SK-N-SH (cell line): Measurements from ENCODE around the gene LTBP1. TPM values are rescaled to one million over a fixed set of nuclear protein-coding genes. Genes with fewer than 3 reads are reported as not detected.
A peak's percentile ranks its signal among the peaks of the same experiment; 100 is the strongest.

Source experiments
- CTCF ChIA-PET: fragments of 300-600, 350-600 bp; formaldehyde crosslinking; extraction: SDS; loops from one replicate; lab custom pipeline; 2021; lab: Yijun Ruan, JAX
- POLR2A ChIA-PET: fragments of 350-600 bp; sonication (Branson Sonifier 250); formaldehyde crosslinking; extraction: SDS; loops from one replicate; lab custom pipeline; 2020; ENCODE audit warnings: antibody characterized with exemption, inconsistent platforms; lab: Yijun Ruan, JAX
- DNase-seq: peaks from one replicate; pipeline ENCODE4 v3.0.0; 2012
- H2AFZ ChIP-seq: fragments of 200-600 bp; sonication (generic); 2 replicates; pipeline ENCODE4 v1.8.1; 2016; ENCODE audit warnings: antibody characterized with exemption, mild to moderate bottlenecking, low read depth
- H3F3A ChIP-seq: fragments of 200-600 bp; sonication (generic); replicated peaks from 2 replicates; pipeline ENCODE3; 2016; ENCODE audit warnings: antibody characterized with exemption, mild to moderate bottlenecking; ENCODE audit not compliant: insufficient read depth
- H3K27ac ChIP-seq, 2 experiments: fragments of 200-500 bp in 1 of 2; fragments of 200-600 bp in 1 of 2; sonication (Bioruptor generic) in 1 of 2; sonication (generic), shearing (Covaris generic) in 1 of 2; 2 replicates each; pipeline versions ENCODE4 v1.5.1 to v1.6.1; 2014 to 2016; ENCODE audit warnings: low read depth in 2 of 2, inconsistent platforms in 1 of 2, low read length in 1 of 2, mild to moderate bottlenecking in 1 of 2, mixed read lengths in 1 of 2
- H3K27me3 ChIP-seq: fragments of 200-600 bp; sonication (generic), shearing (Covaris generic); 2 replicates; pipeline ENCODE4 v1.6.1; 2016; ENCODE audit warnings: mixed run types; ENCODE audit not compliant: insufficient read depth
- H3K36me3 ChIP-seq, 2 experiments: fragments of 200-500 bp in 1 of 2; fragments of 200-600 bp in 1 of 2; sonication (Bioruptor generic) in 1 of 2; sonication (generic) in 1 of 2; replicated peaks in 1 of 2; 2 replicates each; pipeline versions ENCODE3 to v1.5.1; 2014 to 2016; ENCODE audit warnings: low read length in 1 of 2, mild to moderate bottlenecking in 1 of 2; ENCODE audit not compliant: insufficient read depth in 2 of 2, control insufficient read depth in 1 of 2
- H3K4me1 ChIP-seq, 2 experiments: fragments of 200-500 bp in 1 of 2; fragments of 200-600 bp in 1 of 2; sonication (Bioruptor generic) in 1 of 2; sonication (generic), shearing (Covaris generic) in 1 of 2; 2 replicates each; pipeline versions ENCODE4 v1.5.1 to v1.6.1; 2014 to 2016; ENCODE audit warnings: low read depth in 1 of 2, low read length in 1 of 2, mixed run types in 1 of 2; ENCODE audit not compliant: insufficient read depth in 2 of 2, control insufficient read depth in 1 of 2
- H3K4me2 ChIP-seq: fragments of 200-600 bp; sonication (generic), shearing (Covaris generic); 2 replicates; pipeline ENCODE4 v1.6.1; 2017; ENCODE audit warnings: mixed run types
- H3K4me3 ChIP-seq, 2 experiments: fragments of 200-500 bp in 1 of 2; fragments of 200-600 bp in 1 of 2; sonication (Bioruptor generic) in 1 of 2; sonication (generic), shearing (Covaris generic) in 1 of 2; 2 replicates each; pipeline versions ENCODE4 v1.5.1 to v1.8.1; 2014 to 2016; ENCODE audit warnings: low read depth in 2 of 2, inconsistent platforms in 1 of 2, low read length in 1 of 2, mild to moderate bottlenecking in 1 of 2, mixed read lengths in 1 of 2, moderate library complexity in 1 of 2
- H3K79me2 ChIP-seq: fragments of 200-600 bp; sonication (generic); 2 replicates; pipeline ENCODE4 v1.8.1; 2017; ENCODE audit warnings: mild to moderate bottlenecking; ENCODE audit not compliant: insufficient read depth
- H3K9ac ChIP-seq: fragments of 200-600 bp; sonication (generic); 2 replicates; pipeline ENCODE4 v1.6.1; 2017; ENCODE audit warnings: mixed run types
- H3K9me2 ChIP-seq: fragments of 200-600 bp; sonication (generic); 2 replicates; pipeline ENCODE4 v1.6.1; 2017; ENCODE audit warnings: mixed run types
- H3K9me3 ChIP-seq: fragments of 200-600 bp; sonication (generic); 2 replicates; pipeline ENCODE4 v1.6.1; 2017; ENCODE audit warnings: mixed run types, mild to moderate bottlenecking, moderate library complexity
- H4K20me1 ChIP-seq: fragments of 200-600 bp; sonication (generic); 2 replicates; pipeline ENCODE4 v1.6.1; 2017; ENCODE audit warnings: mild to moderate bottlenecking, mixed run types; ENCODE audit not compliant: insufficient read depth
- CHD2 ChIP-seq: fragments of 150-350 bp; IDR thresholded peaks from 2 replicates; pipeline ENCODE4 v1.6.1; 2018; ENCODE audit warnings: low read length; ENCODE audit not compliant: partially characterized antibody
- EP300 ChIP-seq, 2 experiments: IDR thresholded peaks; 2 replicates each; pipeline versions ENCODE4 v1.4.0 to v1.6.1; 2012; ENCODE audit warnings: borderline replicate concordance in 1 of 2, low read depth in 1 of 2, low read length in 1 of 2
- EZH2phosphoT487 ChIP-seq: fragments of 200-600 bp; sonication (generic); IDR thresholded peaks from 2 replicates; pipeline ENCODE4 v1.6.1; 2017; ENCODE audit warnings: low read depth, mixed run types, mild to moderate bottlenecking, antibody characterized with exemption, moderate library complexity, borderline replicate concordance
- FOSL2 ChIP-seq: IDR thresholded peaks from 2 replicates; pipeline ENCODE4 v1.4.0; 2012; ENCODE audit warnings: low read depth, mild to moderate bottlenecking, moderate library complexity, borderline replicate concordance
- FOXJ3 ChIP-seq: sonication (generic); formaldehyde crosslinking; IDR thresholded peaks from 2 replicates; pipeline ENCODE4 v1.5.1; 2020; ENCODE audit warnings: mild to moderate bottlenecking, missing genetic modification reagents
- GABPA ChIP-seq: IDR thresholded peaks from 2 replicates; pipeline ENCODE4 v1.4.0; 2012; ENCODE audit warnings: low read depth, mild to moderate bottlenecking
- GATA2 ChIP-seq: sonication (generic); formaldehyde crosslinking; IDR thresholded peaks from 2 replicates; pipeline ENCODE4 v1.5.0; 2020; ENCODE audit warnings: mild to moderate bottlenecking, missing genetic modification reagents
- JUND ChIP-seq: IDR thresholded peaks from 2 replicates; pipeline ENCODE4 v1.4.0; 2012
- MEF2A ChIP-seq: IDR thresholded peaks from 2 replicates; pipeline ENCODE4 v1.4.0; 2012; ENCODE audit warnings: low read depth, borderline replicate concordance
- MXI1 ChIP-seq: IDR thresholded peaks from 2 replicates; pipeline ENCODE4 v1.6.1; 2012; ENCODE audit warnings: mild to moderate bottlenecking, low read depth, low read length, improper control_type of control experiment
- NFIC ChIP-seq: IDR thresholded peaks from 2 replicates; pipeline ENCODE4 v1.4.0; 2012; ENCODE audit warnings: borderline replicate concordance
- POLR2AphosphoS5 ChIP-seq: IDR thresholded peaks from 2 replicates; pipeline ENCODE4 v1.6.1; 2012; ENCODE audit warnings: low read depth, low read length
- RFX5 ChIP-seq: IDR thresholded peaks from 2 replicates; pipeline ENCODE4 v1.6.1; 2012; ENCODE audit warnings: mild to moderate bottlenecking, improper control_type of control experiment, low read length
- RXRA ChIP-seq: IDR thresholded peaks from 2 replicates; pipeline ENCODE4 v1.4.0; 2012; ENCODE audit warnings: low read depth, mild to moderate bottlenecking, borderline replicate concordance
- SMC3 ChIP-seq: IDR thresholded peaks from 2 replicates; pipeline ENCODE4 v1.6.1; 2012; ENCODE audit warnings: low read depth, low read length, improper control_type of control experiment
- TAF1 ChIP-seq: IDR thresholded peaks from 2 replicates; pipeline ENCODE4 v1.6.1; 2012; ENCODE audit warnings: low read depth, mild to moderate bottlenecking, low read length, moderate library complexity, borderline replicate concordance
- TCF12 ChIP-seq: IDR thresholded peaks from 2 replicates; pipeline ENCODE4 v1.4.0; 2012
- TEAD4 ChIP-seq: IDR thresholded peaks from 2 replicates; pipeline ENCODE4 v1.4.0; 2012; ENCODE audit warnings: mild to moderate bottlenecking, borderline replicate concordance; ENCODE audit not compliant: insufficient read depth
- YY1 ChIP-seq: IDR thresholded peaks from 2 replicates; pipeline ENCODE4 v1.4.0; 2012; ENCODE audit warnings: low read depth, mild to moderate bottlenecking
- WGBS: methylation state at CpG from one replicate; pipeline ENCODE4 v1.1.6; 2017; ENCODE audit warnings: low lambda C conversion rate; 5-methylcytosine and 5-hydroxymethylcytosine counted together
- polyA plus RNA-seq, 3 experiments: library from polyadenylated mRNA; depleted of rRNA; stranded (reverse); fragments of >200 nt; gene quantifications; 2 replicates each; pipeline ENCODE4 v1.2.3, GENCODE V29; 2012
- TF ChIP-seq, protein P1 (sequence below): IDR thresholded peaks from 2 replicates; pipeline ENCODE4 v1.4.0; 2012; ENCODE audit warnings: low read depth, borderline replicate concordance
- TF ChIP-seq, protein P2 (sequence below): IDR thresholded peaks from 2 replicates; pipeline ENCODE4; 2012
- TF ChIP-seq, protein P3 (sequence below): fragments of 150-350 bp; IDR thresholded peaks from 2 replicates; pipeline ENCODE4 v1.6.1; 2016; ENCODE audit warnings: mild to moderate bottlenecking, low read depth, low read length
- TF ChIP-seq, protein P4 (sequence below): IDR thresholded peaks from 2 replicates; pipeline ENCODE4 v1.4.0; 2012; ENCODE audit warnings: low read depth

Gene LTBP1
- polyA plus RNA-seq, 1 of the 3 experiments (the other 2 are of a cell fraction) = 467 TPM

DNA sequence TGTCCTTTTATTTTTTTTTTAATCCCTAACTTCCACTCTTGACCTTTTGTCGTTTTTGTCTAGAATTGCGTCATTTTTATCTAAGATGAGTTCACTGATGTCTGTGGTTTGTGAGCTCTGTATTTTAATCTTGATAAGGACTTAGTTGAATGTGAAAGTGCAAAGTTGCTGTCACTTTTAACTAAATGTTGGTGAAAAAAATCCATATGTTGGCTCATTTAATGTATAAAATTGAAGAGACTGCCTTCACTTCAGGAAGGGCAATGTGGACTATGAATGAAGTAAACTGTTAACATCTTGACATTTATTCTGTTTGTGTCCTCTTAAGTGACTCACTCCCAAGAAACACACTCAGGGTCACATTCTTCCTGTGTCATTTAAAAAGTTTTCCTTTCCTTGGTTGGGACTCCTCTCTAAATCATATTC lies 273.1 kb downstream of the LTBP1 start:
- POLR2A ChIA-PET = no interaction called here
- no peaks in the 10 kb centered on the region for H3K27me3 ChIP-seq
- peak overlapping the region; percentile 35; the same call in 1 of the 2 replicates for H3K9ac ChIP-seq
- H3K36me3 ChIP-seq = peaks cover 45 to 60% of the 10 kb centered on the region in 2 experiments
- H3K9me3 ChIP-seq = no peaks in the 10 kb centered on the region
- H4K20me1 ChIP-seq = no peaks in the 10 kb centered on the region
- H3K4me3 ChIP-seq = no peak overlapping the region
- H3K4me2 ChIP-seq = 0 out of 2 replicates have a peak overlapping the region, but pooled peaks have one; percentile 7
- TF ChIP-seq MEF2A = 0 out of 2 replicates have a peak, but pooled peaks have one; percentile 25
- peak; percentile 30; the same call in 1 of the 2 replicates for TF ChIP-seq FOSL2
- TF ChIP-seq, protein P1, sequence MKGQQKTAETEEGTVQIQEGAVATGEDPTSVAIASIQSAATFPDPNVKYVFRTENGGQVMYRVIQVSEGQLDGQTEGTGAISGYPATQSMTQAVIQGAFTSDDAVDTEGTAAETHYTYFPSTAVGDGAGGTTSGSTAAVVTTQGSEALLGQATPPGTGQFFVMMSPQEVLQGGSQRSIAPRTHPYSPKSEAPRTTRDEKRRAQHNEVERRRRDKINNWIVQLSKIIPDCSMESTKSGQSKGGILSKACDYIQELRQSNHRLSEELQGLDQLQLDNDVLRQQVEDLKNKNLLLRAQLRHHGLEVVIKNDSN = no peak
- TF ChIP-seq RXRA = peak; percentile 77
- peak; percentile 84 for TF ChIP-seq TCF12
- no peak for TF ChIP-seq SMC3
- peak; percentile 66 for TF ChIP-seq JUND
- TF ChIP-seq EP300 (IDR thresholded peaks at IDR 0.05; ENCODE audit: borderline replicate concordance in 1 of 2, low read depth in 1 of 2, low read length in 1 of 2) = peak in 1 of 2 experiments; percentile 52; a peak in 2 of 4 replicates
- no peak for TF ChIP-seq MXI1
- TF ChIP-seq, protein P2, sequence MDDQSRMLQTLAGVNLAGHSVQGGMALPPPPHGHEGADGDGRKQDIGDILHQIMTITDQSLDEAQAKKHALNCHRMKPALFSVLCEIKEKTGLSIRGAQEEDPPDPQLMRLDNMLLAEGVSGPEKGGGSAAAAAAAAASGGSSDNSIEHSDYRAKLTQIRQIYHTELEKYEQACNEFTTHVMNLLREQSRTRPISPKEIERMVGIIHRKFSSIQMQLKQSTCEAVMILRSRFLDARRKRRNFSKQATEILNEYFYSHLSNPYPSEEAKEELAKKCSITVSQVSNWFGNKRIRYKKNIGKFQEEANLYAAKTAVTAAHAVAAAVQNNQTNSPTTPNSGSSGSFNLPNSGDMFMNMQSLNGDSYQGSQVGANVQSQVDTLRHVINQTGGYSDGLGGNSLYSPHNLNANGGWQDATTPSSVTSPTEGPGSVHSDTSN = peak; percentile 77
- TF ChIP-seq TEAD4 = peak; percentile 27; the same call in 1 of the 2 replicates
- no peak for TF ChIP-seq EZH2phosphoT487
- CTCF ChIA-PET = interaction anchor here (1.6 kb wide), 2 partner anchors 8 to 16 kb away, joined by 4 to 5 read pairs; no protein-coding TSS in a partner anchor
- peaks cover 0 to 38% of the 10 kb centered on the region in 2 experiments; a peak in 3 of 4 replicates for H3K4me1 ChIP-seq
- H3F3A ChIP-seq = peaks cover 41% of the 10 kb centered on the region
- DNase-seq = no peak
- 4% methylated on average over 2 of the region's 2 CpGs for WGBS
- H3K27ac ChIP-seq = peak overlapping the region in 1 of 2 experiments; percentile 78; a peak in 3 of 4 replicates
- H2AFZ ChIP-seq = no peak overlapping the region
- no peaks in the 10 kb centered on the region for H3K9me2 ChIP-seq
- peaks cover 50% of the 10 kb centered on the region; the same call in 1 of the 2 replicates for H3K79me2 ChIP-seq

DNA sequence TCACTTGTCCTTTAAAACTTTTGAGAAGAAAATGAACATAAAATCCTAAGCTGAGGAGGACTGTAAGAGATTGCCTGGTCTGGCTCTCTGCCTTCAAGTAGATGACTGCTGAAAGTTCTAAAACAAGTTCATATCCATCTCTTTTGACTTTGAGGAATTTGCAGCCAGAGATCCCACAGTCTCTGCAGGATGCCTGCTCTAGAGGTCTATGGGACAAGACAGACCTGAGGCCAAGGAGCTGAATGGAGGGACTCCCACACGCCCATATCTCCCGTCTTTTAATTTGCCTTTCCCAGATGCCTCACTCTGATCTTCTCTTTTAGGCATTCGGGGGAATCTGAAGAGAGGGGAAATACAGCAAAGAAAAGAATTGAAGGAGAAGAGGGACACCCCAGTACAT lies 273.8 kb downstream of the LTBP1 start:
- WGBS = 49% methylated on average over 3 of the region's 3 CpGs
- Histone ChIP-seq H3K9me3 (no peaks in the 10 kb centered on the region), H3K36me3 (peaks cover 45 to 66% of the 10 kb centered on the region in 2 experiments), H2AFZ (no peak overlapping the region), H3K4me3 (no peak overlapping the region), H3K4me1 (peaks cover 0 to 37% of the 10 kb centered on the region in 2 experiments; a peak in 3 of 4 replicates), H3K9me2 (no peaks in the 10 kb centered on the region), H3K9ac (peak overlapping the region; percentile 35; the same call in 1 of the 2 replicates), H3F3A (peaks cover 35% of the 10 kb centered on the region), H3K27me3 (no peaks in the 10 kb centered on the region), H4K20me1 (no peaks in the 10 kb centered on the region), H3K4me2 (no peak overlapping the region), H3K27ac (peak overlapping the region; percentile 22 to 78; a peak in 3 of 4 replicates), H3K79me2 (peaks cover 54% of the 10 kb centered on the region; the same call in 1 of the 2 replicates)
- DNase-seq = no peak
- TF ChIP-seq MXI1 (no peak), CHD2 (no peak), YY1 (no peak), GATA2 (CRISPR knock-in tag) (no peak), GABPA (no peak), FOXJ3 (CRISPR knock-in tag) (no peak), EP300 (IDR thresholded peaks at IDR 0.05; ENCODE audit: borderline replicate concordance in 1 of 2, low read depth in 1 of 2, low read length in 1 of 2) (no peak), TEAD4 (no peak), NFIC (no peak), RFX5 (no peak), SMC3 (no peak), TAF1 (no peak), POLR2AphosphoS5 (no peak), MEF2A (no peak)
- TF ChIP-seq, protein P3, sequence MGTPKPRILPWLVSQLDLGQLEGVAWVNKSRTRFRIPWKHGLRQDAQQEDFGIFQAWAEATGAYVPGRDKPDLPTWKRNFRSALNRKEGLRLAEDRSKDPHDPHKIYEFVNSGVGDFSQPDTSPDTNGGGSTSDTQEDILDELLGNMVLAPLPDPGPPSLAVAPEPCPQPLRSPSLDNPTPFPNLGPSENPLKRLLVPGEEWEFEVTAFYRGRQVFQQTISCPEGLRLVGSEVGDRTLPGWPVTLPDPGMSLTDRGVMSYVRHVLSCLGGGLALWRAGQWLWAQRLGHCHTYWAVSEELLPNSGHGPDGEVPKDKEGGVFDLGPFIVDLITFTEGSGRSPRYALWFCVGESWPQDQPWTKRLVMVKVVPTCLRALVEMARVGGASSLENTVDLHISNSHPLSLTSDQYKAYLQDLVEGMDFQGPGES = no peak
- TF ChIP-seq, protein P4, sequence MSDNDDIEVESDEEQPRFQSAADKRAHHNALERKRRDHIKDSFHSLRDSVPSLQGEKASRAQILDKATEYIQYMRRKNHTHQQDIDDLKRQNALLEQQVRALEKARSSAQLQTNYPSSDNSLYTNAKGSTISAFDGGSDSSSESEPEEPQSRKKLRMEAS = no peak
- CTCF ChIA-PET = no interaction called here
- POLR2A ChIA-PET = no interaction called here
